A549 (cell line): Measurements from ENCODE around the gene OR2F2. TPM values are rescaled to one million over a fixed set of nuclear protein-coding genes. Genes with fewer than 3 reads are reported as not detected.

Experiments
- ATAC-seq, 2 experiments: fragments of 200-7000 bp in 1 of 2; fragments of >200 bp in 1 of 2; cut with Nextera tagmentation in 1 of 2; cut with Tn5 transposase in 1 of 2; 3 replicates each; pipeline versions ENCODE4 v1.8.0 to v1.9.1; 2018 to 2020; ENCODE audit warnings: mild to moderate bottlenecking in 1 of 2, moderate library complexity in 1 of 2
- CTCF ChIA-PET: fragments of 300-600 bp; sonication (Branson Sonifier 250); formaldehyde crosslinking; extraction: SDS; loops from one replicate; lab custom pipeline; 2021; ENCODE audit warnings: antibody characterized with exemption, inconsistent platforms; lab: Yijun Ruan, JAX
- POLR2A ChIA-PET: fragments of 350-600 bp; formaldehyde crosslinking; extraction: SDS; loops from one replicate; lab custom pipeline; 2021; ENCODE audit warnings: antibody characterized with exemption, inconsistent platforms; lab: Yijun Ruan, JAX
- DNase-seq, 2 experiments: peaks; one replicate each; pipeline versions ENCODE4 v3.0.0 to v3.0.0-alpha.2; 2011 to 2016; ENCODE audit warnings: low read depth in 1 of 2, low spot score in 1 of 2
- FAIRE-seq: peaks from 2 replicates; lab custom pipeline; 2011; peaks lifted over from hg19 to GRCh38; lab: Jason Lieb, UNC
- H3K27ac ChIP-seq, 2 experiments: fragments of >200 bp; sonication (Bioruptor Twin); formaldehyde crosslinking; 3 replicates each; pipeline ENCODE4 v1.5.1; 2016 to 2017
- H3K4me1 ChIP-seq: fragments of >200 bp; sonication (Bioruptor Twin); formaldehyde crosslinking; 3 replicates; pipeline ENCODE4 v1.6.1; 2016
- H3K4me2 ChIP-seq: fragments of >200 bp; sonication (Bioruptor Twin); formaldehyde crosslinking; 3 replicates; pipeline ENCODE4 v1.6.1; 2016
- H3K4me3 ChIP-seq: fragments of >200 bp; sonication (Bioruptor Twin); formaldehyde crosslinking; 3 replicates; pipeline ENCODE4 v1.5.1; 2016
- H3K9me3 ChIP-seq: fragments of >200 bp; sonication (Bioruptor Twin); formaldehyde crosslinking; 3 replicates; pipeline ENCODE4 v1.6.1; 2016
- BCL3 ChIP-seq: fragments of >200 bp; sonication (Bioruptor Twin); formaldehyde crosslinking; IDR thresholded peaks from 3 replicates; pipeline ENCODE4 v1.6.1; 2016
- BHLHE40 ChIP-seq: IDR thresholded peaks from 2 replicates; pipeline ENCODE4 v1.6.1; 2012; ENCODE audit warnings: low read depth, low read length, inconsistent platforms
- CEBPB ChIP-seq, 2 experiments: fragments of >200 bp in 1 of 2; sonication (Bioruptor Twin) in 1 of 2; formaldehyde crosslinking in 1 of 2; IDR thresholded peaks; 2 replicates each; pipeline ENCODE4 v1.6.1; 2012 to 2016
- CHD4 ChIP-seq: fragments of 200-600 bp; sonication (generic); IDR thresholded peaks from 2 replicates; pipeline ENCODE4 v1.6.1; 2016; ENCODE audit warnings: antibody characterized with exemption, mild to moderate bottlenecking, borderline replicate concordance
- EHF ChIP-seq: fragments of 250-450 bp; sonication (Bioruptor Pico); IDR thresholded peaks from 2 replicates; pipeline ENCODE4 v1.5.0; 2020; ENCODE audit warnings: mild to moderate bottlenecking
- EHMT2 ChIP-seq: fragments of 200-600 bp; sonication (generic); IDR thresholded peaks from 2 replicates; pipeline ENCODE4 v1.6.1; 2016; ENCODE audit warnings: antibody characterized with exemption, low read depth, mild to moderate bottlenecking, moderate library complexity
- ELK1 ChIP-seq: fragments of 150-350 bp; IDR thresholded peaks from 2 replicates; pipeline ENCODE4 v1.6.1; 2014; ENCODE audit warnings: low read depth, mild to moderate bottlenecking, low read length
- EP300 ChIP-seq, 2 experiments: fragments of >200 bp; sonication (Bioruptor Twin); formaldehyde crosslinking; IDR thresholded peaks; 2 replicates in 1 of 2; 3 replicates in 1 of 2; pipeline ENCODE4 v1.6.1; 2016 to 2017
- FOSB ChIP-seq: fragments of 250-450 bp; sonication (Bioruptor Pico); IDR thresholded peaks from 2 replicates; pipeline ENCODE4 v1.5.0; 2020; ENCODE audit warnings: mild to moderate bottlenecking, moderate library complexity
- FOXS1 ChIP-seq: fragments of 250-450 bp; sonication (Bioruptor Pico); IDR thresholded peaks from 2 replicates; pipeline ENCODE4 v1.5.0; 2020; ENCODE audit warnings: mild to moderate bottlenecking, moderate library complexity
- GATA3 ChIP-seq: IDR thresholded peaks from 2 replicates; pipeline ENCODE4 v1.6.1; 2012; ENCODE audit warnings: borderline replicate concordance
- HDAC2 ChIP-seq: fragments of 200-600 bp; sonication (generic); IDR thresholded peaks from 2 replicates; pipeline ENCODE4 v1.6.1; 2016
- HEYL ChIP-seq: fragments of 250-450 bp; sonication (Bioruptor Pico); IDR thresholded peaks from 2 replicates; pipeline ENCODE4 v1.8.0; 2021; ENCODE audit warnings: mild to moderate bottlenecking, moderate library complexity
- JUN ChIP-seq, 2 experiments: fragments of >200 bp; sonication (Bioruptor Twin); formaldehyde crosslinking; IDR thresholded peaks; 2 replicates in 1 of 2; 3 replicates in 1 of 2; pipeline ENCODE4 v1.6.1; 2016 to 2017
- JUNB ChIP-seq: fragments of >200 bp; sonication (Bioruptor Twin); formaldehyde crosslinking; IDR thresholded peaks from 2 replicates; pipeline ENCODE4 v1.6.1; 2016
- KDM1A ChIP-seq: fragments of 200-600 bp; sonication (generic); IDR thresholded peaks from 2 replicates; pipeline ENCODE4 v1.6.1; 2016; ENCODE audit warnings: low read depth, mild to moderate bottlenecking
- MAFK ChIP-seq: fragments of 450-650 bp; IDR thresholded peaks from 2 replicates; pipeline ENCODE4 v1.6.1; 2014; ENCODE audit not compliant: partially characterized antibody
- MAZ ChIP-seq: fragments of 150-350 bp; IDR thresholded peaks from 2 replicates; pipeline ENCODE4 v1.6.1; 2014; ENCODE audit warnings: antibody characterized with exemption, low read depth, low read length, borderline replicate concordance
- MYC ChIP-seq: IDR thresholded peaks from 2 replicates; pipeline ENCODE4 v1.6.1; 2012; ENCODE audit warnings: mild to moderate bottlenecking, inconsistent platforms, low read length, improper control_type of control experiment, borderline replicate concordance
- POLR2AphosphoS2 ChIP-seq: conservative IDR thresholded peaks from 2 replicates; pipeline ENCODE4 v1.6.1; 2012; ENCODE audit warnings: low read length, improper control_type of control experiment, inconsistent platforms
- RARB ChIP-seq: fragments of 250-450 bp; sonication (Bioruptor Pico); IDR thresholded peaks from 2 replicates; pipeline ENCODE4 v1.8.0; 2021; ENCODE audit warnings: mild to moderate bottlenecking, moderate library complexity
- RCOR1 ChIP-seq: fragments of 150-350 bp; IDR thresholded peaks from 2 replicates; pipeline ENCODE4 v1.6.1; 2014; ENCODE audit warnings: antibody characterized with exemption, low read length, low read depth
- REST ChIP-seq: fragments of 200-600 bp; sonication (generic); IDR thresholded peaks from 2 replicates; pipeline ENCODE4 v1.6.1; 2016; ENCODE audit warnings: antibody characterized with exemption, mild to moderate bottlenecking, moderate library complexity
- RFX5 ChIP-seq: fragments of 450-650 bp; IDR thresholded peaks from 2 replicates; pipeline ENCODE4 v1.7.1; 2014; ENCODE audit warnings: antibody characterized with exemption, mild to moderate bottlenecking, moderate library complexity
- SMC3 ChIP-seq: fragments of >200 bp; sonication (Bioruptor Twin); formaldehyde crosslinking; IDR thresholded peaks from 3 replicates; pipeline ENCODE4 v1.6.1; 2018; ENCODE audit warnings: inconsistent platforms
- TFCP2L1 ChIP-seq: fragments of 250-450 bp; sonication (Bioruptor Pico); IDR thresholded peaks from 2 replicates; pipeline ENCODE4 v1.5.0; 2021; ENCODE audit warnings: mild to moderate bottlenecking
- WGBS: methylation state at CpG from one replicate; pipeline ENCODE4 v1.1.6; 2017; ENCODE audit errors: missing lambda C conversion rate; 5-methylcytosine and 5-hydroxymethylcytosine counted together
- polyA plus RNA-seq, 4 experiments: library from polyadenylated mRNA; depleted of rRNA in 3 of 4; stranded (reverse); fragments of >200 nt; fragmentation: RNase III in 1 of 4; extraction: RNeasy Plus Mini Kit Qiagen cat#74134 plus additional on column Dnase treatment in 1 of 4; gene quantifications; 2 replicates in 3 of 4; 3 replicates in 1 of 4; pipeline ENCODE4 v1.2.3, GENCODE V29; 2011 to 2017
- TF ChIP-seq, protein P1 (sequence below): fragments of 250-450 bp; sonication (Bioruptor Pico); IDR thresholded peaks from 2 replicates; pipeline ENCODE4 v1.5.0; 2020; ENCODE audit warnings: low read depth, mild to moderate bottlenecking, moderate library complexity
- TF ChIP-seq, protein P2 (sequence below): IDR thresholded peaks from 2 replicates; pipeline ENCODE4 v1.6.1; 2012
- TF ChIP-seq, protein P3 (sequence below): fragments of 450-650 bp; IDR thresholded peaks from 2 replicates; pipeline ENCODE4 v1.6.1; 2014; ENCODE audit warnings: antibody characterized with exemption

The OR2F2 gene
- polyA plus RNA-seq, 2 of the 4 experiments (the other 2 are of a cell fraction), result not detected

DNA sequence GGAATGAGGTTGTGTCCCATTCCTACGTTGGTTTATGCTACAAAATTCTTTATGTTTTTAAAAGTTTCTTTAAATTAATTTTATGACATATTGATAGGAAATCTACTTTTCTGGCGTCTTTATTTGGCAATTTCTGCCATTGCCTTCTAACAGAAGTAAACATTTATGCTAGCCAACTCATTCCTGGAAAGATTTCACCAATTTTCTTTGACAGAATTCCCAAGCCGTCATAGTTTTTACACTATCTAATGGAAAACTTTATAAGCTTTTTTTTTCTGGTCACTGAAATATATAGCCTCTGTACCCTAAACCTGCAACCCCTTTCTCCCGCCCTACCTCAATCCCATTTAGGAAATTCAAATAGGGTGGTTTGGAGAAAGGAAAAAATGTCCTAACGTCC lies 26.9 kb upstream of the OR2F2 start:
- TF ChIP-seq RARB (CRISPR knock-in tag) (no peak), ELK1 (no peak), EP300 (IDR thresholded peaks at IDR 0.05) (no peak), GATA3 (no peak), REST (no peak), HDAC2 (no peak), BCL3 (no peak), CHD4 (no peak), RFX5 (no peak), BHLHE40 (no peak), JUNB (no peak), MAZ (no peak), HEYL (CRISPR knock-in tag) (no peak), SMC3 (no peak), KDM1A (no peak), RCOR1 (no peak), EHMT2 (no peak), POLR2AphosphoS2 (no peak)
- TF ChIP-seq, protein P1, sequence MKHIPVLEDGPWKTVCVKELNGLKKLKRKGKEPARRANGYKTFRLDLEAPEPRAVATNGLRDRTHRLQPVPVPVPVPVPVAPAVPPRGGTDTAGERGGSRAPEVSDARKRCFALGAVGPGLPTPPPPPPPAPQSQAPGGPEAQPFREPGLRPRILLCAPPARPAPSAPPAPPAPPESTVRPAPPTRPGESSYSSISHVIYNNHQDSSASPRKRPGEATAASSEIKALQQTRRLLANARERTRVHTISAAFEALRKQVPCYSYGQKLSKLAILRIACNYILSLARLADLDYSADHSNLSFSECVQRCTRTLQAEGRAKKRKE (CRISPR knock-in tag), result no peak
- TF ChIP-seq, protein P2, sequence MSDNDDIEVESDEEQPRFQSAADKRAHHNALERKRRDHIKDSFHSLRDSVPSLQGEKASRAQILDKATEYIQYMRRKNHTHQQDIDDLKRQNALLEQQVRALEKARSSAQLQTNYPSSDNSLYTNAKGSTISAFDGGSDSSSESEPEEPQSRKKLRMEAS, result no peak
- DNase-seq (no peak), ATAC-seq (no peak), FAIRE-seq (no peak)
- Histone ChIP-seq H3K4me1 (no peaks in the 10 kb centered on the region), H3K27ac (no peak overlapping the region), H3K4me3 (no peak overlapping the region), H3K4me2 (no peak overlapping the region), H3K9me3 (no peaks in the 10 kb centered on the region)
- CTCF ChIA-PET, result no interaction called here
- WGBS, result 38% methylated on average over 5 of the region's 5 CpGs
- POLR2A ChIA-PET, result no interaction called here

- no peak overlapping the region for H3K4me3 ChIP-seq
- ATAC-seq, result no peak
- H3K27ac ChIP-seq, result no peak overlapping the region
- 24% methylated on average over 3 of the region's 3 CpGs for WGBS
- FAIRE-seq, result no peak
- H3K9me3 ChIP-seq, result no peaks in the 10 kb centered on the region
- no peaks in the 10 kb centered on the region for H3K4me1 ChIP-seq
- H3K4me2 ChIP-seq, result no peak overlapping the region
- no peak for DNase-seq
- ChIA-PET POLR2A (interaction anchor here (3.5 kb wide), 1 partner anchor 8 kb away, joined by 20 read pairs; the partner anchor contains the start of gene TCAF1), CTCF (interaction anchor here (1.1 kb wide), 1 partner anchor 9 kb away, joined by 7 read pairs; no protein-coding TSS in a partner anchor)
- no peak for TF ChIP-seq EHF (CRISPR knock-in tag)
- no peak for TF ChIP-seq BHLHE40
- no peak for TF ChIP-seq EP300 (IDR thresholded peaks at IDR 0.05)
- TF ChIP-seq TFCP2L1 (CRISPR knock-in tag), result no peak
- TF ChIP-seq, protein P3, sequence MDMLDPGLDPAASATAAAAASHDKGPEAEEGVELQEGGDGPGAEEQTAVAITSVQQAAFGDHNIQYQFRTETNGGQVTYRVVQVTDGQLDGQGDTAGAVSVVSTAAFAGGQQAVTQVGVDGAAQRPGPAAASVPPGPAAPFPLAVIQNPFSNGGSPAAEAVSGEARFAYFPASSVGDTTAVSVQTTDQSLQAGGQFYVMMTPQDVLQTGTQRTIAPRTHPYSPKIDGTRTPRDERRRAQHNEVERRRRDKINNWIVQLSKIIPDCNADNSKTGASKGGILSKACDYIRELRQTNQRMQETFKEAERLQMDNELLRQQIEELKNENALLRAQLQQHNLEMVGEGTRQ, result no peak
- no peak for TF ChIP-seq ELK1
- TF ChIP-seq JUN (IDR thresholded peaks at IDR 0.05), result no peak
- TF ChIP-seq MYC, result no peak
- TF ChIP-seq FOSB (CRISPR knock-in tag), result no peak
- no peak for TF ChIP-seq SMC3
- no peak for TF ChIP-seq MAFK
- no peak for TF ChIP-seq FOXS1 (CRISPR knock-in tag)
- no peak for TF ChIP-seq RFX5
- TF ChIP-seq JUNB, result no peak
- no peak for TF ChIP-seq RARB (CRISPR knock-in tag)
- TF ChIP-seq HDAC2, result no peak
- no peak for TF ChIP-seq POLR2AphosphoS2
- TF ChIP-seq, protein P2, result no peak
- TF ChIP-seq CEBPB (IDR thresholded peaks at IDR 0.05), result no peak
- no peak for TF ChIP-seq RCOR1
Measured at GRCh38 chr7:143909863-143910262, 25.2 kb upstream of the OR2F2 start.
